Measurements from ENCODE around the gene PDXDC1.
"Not testable (repeated sequence)": the region's sequence is repeated elsewhere in the genome, so short reads cannot be mapped to it uniquely, and the experiment has no call there.

- TF ChIP-seq CTCF, POLR2A (IDR thresholded peaks at IDR 0.05): not testable (repeated sequence)
Observed at GRCh38 chr16:15180946-15181345, 206.1 kb downstream of the PDXDC1 start.
